ENCODE data around the gene GDPGP1.
"Not testable (repeated sequence)": the region's sequence is repeated elsewhere in the genome, so short reads cannot be mapped to it uniquely, and the experiment has no call there.

GDPGP1 gene

DNA sequence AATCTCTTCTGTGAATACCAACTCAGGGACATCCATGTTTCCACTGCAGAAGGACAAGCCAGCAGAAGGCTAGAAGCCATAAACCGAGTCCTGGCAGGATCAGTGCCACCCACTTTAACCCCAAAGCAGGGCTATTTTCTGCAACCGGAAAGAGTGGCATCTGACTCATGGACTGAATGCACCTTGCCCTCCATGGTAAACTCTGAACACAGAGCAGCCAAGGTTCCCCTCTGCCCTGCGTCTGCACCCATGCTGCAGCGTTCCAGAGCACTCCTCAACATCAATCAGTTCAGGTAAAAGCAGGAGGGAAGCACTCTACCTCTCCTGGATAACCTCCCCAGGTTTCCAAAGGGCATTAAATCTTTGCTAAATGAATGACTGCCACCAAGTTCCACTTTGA, 30.7 kb downstream of the GDPGP1 start:
- DNase-seq: no peak

DNA sequence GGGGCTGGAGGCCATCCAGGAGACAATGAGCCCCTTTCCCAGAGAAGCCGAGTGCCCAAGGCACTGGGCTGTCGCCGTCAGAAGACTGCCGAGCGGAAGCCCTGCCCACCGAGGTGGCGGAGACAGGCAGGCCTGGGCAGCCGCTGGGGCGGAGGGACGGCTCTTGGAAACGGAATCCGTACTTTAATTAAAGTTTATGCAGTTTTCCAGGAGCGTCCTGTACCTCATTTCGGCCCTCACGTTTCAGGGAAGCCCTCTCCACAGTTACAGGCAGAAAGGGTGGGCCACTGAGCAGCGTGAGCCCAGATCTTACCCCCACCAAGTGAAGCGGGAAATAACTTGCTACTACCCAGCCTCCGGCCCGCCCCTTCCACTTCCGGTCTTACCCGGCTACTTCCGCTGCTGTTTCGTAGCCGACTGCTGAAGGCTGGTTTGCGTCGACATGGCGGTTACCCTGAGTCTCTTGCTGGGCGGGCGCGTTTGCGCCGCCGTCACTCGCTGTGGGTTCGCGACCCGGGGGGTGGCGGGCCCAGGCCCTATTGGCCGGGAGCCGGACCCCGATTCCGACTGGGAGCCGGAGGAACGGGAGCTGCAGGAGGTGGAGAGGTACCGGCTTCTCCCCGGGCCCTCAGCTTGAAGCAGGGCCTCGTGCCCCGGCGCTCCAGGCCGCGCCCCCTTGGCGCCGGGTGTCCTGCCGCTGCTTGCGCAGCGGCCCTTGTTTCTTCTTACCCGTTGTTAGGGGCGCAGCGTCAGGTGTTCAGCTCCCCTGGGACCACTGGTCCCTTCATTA, 31.5 kb downstream of the GDPGP1 start, which contains the start of gene NGRN:
Gene NGRN, plus strand, starts transcription at position 402 of the 790 bp plus-strand sequence. Its CDS starts 41 bp downstream, at position 443.
- peak; percentile 81 to 93 for DNase-seq

DNA sequence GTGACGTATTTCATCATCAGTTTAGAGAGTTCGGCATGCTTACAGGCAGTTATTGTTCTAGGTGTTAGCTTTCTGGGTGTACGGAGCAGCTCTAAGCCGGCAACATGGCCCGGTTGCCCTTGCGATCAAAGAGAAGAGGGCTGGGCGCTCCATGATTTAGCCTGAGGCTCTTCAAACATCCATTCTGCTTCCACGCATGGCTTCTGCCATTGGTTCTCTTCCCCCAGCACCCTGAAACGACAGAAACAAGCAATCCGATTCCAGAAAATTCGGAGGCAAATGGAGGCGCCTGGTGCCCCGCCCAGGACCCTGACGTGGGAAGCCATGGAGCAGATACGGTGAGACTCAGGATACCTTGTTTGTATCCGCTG, 32.0 kb downstream of the GDPGP1 start:
- peak; percentile 63 to 67 for DNase-seq

DNA sequence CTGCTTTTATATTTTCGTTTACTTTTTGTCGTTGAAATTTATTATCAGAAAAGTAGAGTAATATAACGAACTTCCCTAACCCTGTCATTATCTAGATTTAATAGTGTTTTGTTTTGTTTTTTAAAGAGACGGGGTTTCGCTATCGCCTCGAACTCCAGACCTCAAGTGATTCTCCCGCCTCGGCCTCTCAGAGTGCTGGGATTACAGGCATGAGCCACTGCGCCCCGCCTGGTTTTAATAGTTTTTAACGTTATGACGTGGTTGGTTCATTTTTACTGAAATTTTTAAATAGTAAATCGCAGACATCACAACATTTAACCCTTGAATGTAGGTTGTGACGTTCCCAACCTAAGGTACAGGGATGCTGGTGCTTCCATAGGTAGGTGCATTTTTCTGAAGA, 32.5 kb downstream of the GDPGP1 start:
- DNase-seq: peak in 1 of 2 experiments; percentile 30

DNA sequence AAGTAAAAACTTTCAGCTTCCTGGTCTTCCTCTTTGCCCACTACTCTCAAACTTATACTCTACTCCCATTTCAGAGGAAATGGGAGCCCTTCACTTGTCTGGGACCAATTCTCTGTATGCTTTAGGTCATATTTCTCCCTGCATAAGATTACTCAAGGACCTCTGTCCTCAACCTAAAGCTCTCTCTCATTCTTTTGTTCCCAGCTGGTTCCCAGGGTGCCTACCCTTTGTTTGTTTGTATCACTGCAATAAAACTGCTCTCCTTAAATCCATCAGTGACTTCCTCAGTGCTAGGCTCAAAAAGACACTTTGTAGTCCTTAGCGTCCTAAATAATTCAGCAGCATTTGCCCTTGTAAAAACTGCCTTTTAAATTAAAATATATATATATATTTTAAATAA, 34.4 kb downstream of the GDPGP1 start:
- DNase-seq: no peak

DNA sequence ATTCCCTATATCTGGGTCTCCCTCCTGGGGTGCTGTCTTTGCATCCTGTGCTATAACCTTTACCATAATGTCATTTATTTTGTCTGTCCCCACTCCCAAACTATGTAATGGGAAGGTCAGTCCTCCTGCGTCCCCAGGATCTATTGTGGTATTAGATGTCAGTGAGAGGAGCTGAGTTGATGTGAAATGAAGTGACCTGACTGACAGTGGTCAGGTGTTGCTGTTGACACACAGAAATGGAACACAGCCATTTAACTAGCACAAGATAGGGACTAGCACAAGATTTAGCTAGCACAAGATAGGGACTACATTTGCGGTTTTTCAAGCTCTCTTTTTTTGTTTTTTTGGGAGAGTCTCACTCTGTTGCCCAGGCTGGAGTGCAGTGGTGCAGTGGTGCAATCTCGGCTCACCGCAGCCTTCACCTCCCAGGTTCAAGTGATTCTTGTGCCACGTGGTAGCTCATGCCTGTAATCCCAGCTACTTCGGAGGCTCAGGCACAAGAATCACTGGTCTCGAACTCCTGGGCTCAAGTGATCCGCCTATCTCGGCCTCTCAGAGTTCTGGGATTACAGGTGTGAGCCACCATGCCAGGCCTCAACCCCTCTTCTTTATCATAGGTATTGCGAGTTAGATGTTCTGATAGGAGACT, 36.6 kb downstream of the GDPGP1 start:
- DNase-seq: no peak

DNA sequence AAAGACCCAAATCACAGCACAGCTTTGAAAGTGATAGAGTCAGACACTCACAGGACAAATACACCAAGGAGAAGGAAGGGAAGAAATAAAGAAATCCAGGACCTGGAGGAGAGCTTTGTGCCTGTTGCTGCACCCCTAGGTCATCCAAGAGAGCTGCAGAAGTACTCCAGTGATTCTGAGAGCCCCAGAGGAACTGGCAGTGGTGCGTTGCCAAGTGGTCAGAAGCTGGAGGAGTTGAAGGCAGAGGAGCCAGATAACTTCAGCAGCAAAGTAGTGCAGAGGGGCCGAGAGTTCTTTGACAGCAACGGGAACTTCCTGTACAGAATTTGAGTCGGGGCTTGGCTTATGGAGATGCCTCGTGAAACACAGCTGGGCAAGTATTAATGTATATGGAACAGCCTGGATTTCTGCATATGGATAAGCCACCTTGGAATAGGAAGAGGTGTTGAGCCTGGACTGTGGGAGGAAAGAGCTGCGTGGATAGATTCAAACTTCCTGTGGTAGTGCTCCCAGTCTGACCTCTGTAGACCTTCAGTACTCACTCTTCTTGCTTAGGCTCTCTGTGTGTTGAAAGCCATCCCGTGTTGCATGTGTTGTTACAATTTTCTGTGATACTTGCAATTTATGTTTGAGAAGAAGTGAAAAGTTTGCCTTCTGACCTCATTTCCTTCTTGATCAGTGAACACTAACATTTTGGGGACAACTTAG, 37.6 kb downstream of the GDPGP1 start:
- DNase-seq: no peak

DNA sequence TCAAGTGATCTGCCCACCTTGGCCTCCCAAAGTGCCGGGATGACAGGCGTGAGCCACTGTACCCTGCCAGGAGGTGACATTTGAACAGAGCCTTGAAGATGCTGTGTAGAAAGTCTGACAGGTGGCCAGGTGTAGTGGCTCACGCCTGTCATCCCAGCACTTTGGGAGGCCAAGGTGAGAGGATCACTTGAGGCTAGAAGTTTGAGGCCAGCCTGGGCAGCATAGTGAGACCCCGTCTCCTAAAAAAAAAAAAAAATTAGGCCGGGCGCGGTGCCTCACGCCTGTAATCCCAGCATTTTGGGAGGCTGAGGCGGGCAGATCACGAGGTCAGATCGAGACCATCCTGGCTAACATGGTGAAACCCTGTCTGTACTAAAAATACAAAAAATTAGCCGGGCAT, 44.5 kb downstream of the GDPGP1 start:
- DNase-seq: not testable (repeated sequence)

DNA sequence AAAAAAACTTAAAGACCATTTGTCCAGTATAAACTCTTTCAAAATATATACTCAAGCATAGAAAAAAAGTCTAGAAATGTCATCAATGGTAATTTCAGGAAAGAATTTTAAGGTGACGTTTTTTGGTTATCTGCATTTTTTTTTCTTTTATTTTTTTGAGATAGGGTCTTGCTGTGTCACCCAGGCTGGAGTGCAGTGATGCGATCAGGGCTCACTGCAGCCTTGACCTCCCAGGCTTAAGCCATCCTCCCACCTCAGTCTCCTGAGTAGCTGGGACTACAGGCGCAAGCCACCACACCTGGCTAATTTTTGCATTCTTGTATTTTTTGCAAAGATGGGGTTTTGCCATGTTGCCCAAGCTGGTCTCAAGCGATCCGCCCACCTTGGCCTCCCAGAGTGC, 46.7 kb downstream of the GDPGP1 start:
- DNase-seq: not testable (repeated sequence)

DNA sequence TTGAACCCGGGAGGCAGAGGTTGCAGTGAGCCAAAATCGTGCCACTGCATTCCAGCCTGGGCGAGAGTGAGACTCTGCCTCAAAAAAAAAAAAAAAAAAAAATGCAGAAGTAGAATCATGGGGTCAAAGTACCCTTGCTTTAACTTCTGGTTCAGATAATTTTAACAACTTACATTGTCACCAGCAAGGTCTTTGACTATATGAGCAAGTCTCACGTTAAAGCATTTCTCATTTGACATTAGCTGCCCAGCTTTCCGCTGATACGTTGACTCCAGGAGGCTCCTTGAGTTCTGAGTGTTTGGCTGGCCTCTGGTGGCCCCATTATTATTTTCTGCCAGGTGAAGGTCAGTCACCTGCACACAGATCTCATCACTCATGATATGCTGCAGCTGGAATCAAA, 47.6 kb downstream of the GDPGP1 start:
- peak in 1 of 2 experiments; percentile 18 for DNase-seq

DNA sequence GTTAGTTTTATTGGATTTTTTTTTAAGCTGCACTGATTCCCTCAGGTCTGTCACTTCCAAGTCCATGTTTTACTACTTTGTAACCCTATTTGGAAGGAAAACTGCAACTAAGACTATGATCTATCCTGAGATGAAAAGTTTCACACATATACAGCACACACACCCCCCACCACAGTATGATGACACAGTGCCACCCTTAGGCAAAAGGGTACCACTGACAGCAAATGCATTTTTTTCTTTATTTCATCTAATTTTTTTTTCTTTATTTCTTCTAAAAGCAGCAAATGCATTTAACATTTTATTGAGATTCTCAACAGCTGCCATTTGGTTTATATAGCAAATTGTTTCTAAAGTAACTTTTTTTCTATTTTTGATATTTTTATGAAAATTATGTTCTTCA, 52.7 kb downstream of the GDPGP1 start:
- peak in 1 of 2 experiments; percentile 38 for DNase-seq

DNA sequence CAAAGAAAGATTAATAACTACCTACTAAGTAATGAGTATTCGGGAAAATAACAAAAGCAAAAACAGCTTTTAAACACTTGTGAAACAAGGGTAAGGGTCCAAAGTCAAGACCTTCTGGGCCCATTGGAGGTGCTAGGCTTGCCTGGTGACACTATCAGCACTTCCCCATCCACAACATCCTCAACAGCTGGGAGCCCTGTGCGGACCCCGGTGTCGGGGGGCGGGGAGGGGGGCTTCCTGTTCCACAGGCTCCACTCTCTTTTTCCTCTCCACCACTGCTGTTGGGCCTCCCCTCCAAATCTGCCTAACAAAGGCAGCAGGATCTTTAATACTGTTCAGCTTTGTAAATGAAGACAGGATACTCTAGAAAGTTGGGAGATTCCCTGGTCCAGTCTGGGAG, 53.1 kb downstream of the GDPGP1 start:
- no peak for DNase-seq

DNA sequence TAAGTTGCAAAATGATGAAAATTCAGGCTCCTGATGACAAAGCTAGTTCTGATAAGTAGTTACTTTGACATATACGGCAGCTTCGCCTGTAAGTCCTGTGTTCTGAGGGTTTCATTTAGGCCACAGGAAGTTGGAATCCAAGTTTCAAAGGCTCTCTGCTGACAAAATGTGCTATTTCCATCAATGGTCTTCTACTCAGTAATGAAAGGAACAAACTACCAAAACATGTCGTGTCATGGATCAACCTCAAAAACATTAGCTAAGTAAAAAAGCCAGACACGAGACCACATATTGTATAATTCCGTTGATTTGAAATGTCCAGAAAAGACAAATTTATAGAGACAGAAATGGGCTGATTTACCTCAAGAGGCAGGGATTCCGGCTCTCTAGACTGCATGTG, 53.9 kb downstream of the GDPGP1 start:
- no peak for DNase-seq

DNA sequence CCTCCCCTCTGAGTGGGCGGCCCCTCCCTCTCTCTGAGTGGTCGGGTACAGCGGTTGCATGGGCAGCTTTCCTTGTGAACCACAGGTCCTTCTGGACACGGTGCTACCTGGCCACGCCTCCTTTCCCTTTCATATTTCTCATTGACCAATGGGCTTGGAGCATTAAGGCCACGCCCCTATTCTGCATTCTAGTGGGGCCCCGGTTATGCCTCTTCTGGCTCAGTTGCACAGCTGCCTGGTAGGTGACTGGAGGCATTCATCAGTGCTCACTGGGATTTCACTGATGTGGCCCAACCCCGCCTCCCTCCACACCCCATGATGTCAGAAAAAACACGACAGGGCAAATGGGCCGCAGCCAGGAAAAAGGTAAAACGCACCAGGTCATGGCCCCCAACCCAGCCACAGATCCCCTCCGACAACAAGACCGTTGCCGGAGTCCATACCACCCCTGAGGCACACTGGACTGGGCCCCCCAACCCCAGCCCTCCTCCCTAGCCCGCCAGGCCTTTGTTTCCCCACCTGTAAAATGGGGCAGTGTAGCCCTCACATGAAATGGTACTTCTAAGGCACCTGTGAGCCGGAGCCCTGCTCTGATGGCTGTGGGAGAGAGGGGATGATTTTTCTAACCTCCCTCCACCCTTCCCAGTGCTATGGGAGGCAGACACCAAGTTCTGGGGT, 57.8 kb downstream of the GDPGP1 start:
- peak; percentile 21 to 62 for DNase-seq

DNA sequence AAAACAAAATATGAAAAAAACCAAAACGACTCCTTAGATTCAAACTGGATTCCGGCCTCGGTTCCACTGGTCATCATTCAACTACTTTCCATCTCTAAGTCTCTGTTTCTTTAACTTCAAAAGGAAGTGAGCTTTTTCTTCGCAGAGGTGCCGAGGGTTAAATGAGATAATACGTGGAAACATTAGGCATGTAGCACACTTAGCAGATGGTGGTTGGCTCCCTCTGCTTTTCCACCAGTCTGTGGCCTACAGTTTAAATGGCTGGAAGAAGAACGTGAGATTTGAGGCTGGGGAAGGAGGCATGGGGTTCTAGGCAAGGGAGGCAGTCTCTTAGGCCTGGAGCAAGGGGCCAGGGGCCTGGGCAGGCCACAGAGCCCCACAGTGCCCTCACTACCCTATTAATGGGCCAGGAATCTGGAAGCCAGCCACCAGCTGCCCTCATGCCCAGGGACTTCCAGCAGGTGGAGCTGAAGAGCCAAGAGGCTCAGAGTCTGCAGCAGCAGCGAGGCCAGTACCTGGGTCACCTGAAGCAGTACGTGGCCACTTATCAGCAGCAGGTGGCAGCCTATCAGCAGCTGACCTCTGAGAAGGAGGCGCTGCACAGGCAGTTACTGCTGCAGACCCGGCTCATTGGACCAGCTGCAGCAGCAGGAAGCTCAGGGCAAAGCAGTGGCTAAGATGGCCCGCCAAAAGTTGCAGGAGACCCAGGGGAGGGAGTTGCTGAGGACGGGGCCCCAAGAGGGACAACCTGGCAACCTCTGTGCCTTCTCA, 59.2 kb downstream of the GDPGP1 start:
- peak; percentile 88 to 94 for DNase-seq

DNA sequence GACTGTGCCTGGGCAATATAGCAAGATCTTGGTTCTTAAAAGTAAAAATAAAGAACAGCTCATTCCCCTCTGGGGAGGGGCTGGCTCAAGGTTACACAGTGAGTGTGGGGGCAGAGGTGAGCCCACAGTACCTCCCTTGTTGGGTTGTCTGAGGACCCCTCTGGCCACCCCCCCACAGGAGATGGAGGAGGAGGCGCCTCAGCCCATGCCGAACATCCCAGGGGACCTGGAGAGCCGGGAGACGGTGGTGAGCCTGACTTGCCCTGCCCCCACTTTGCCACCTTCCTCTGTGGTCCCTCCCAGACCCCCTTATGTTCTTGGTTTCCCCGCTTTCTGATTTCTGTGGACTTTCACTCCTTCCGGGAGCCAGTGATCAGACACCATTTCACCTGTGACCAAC, 60.1 kb downstream of the GDPGP1 start:
- DNase-seq: peak in 1 of 2 experiments; percentile 29

DNA sequence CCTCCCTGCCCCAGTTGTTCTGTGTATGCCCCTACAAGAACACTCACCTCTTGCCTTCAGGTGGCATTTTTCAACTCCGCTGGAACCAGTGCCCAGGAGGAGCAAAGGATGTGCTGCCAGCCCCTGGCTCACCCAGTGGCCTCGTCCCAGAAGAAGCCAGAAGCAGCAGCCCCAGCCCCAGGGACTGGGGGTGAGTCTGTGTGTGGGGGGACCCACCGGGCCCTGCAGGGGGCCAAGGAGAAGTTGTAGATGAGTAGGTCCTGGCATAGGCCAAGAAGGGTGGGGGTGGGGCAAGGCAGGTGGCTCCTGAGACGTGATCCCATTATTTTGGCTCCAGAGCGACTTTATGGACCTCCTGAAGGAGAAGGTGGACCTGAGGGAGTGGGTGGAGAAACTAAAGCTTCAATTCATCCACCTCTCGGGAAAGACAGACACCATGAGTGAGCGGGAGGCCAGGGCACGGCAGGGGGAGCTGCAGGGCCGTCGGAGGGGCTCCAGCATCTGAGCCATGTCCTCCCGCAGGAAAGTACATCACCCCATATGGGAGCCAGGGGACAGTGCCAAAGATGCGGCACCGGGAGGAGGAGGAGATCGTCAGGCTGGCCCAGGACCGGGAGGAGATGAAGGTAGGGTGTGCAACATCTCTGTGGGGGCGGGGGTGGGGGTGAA, 60.7 kb downstream of the GDPGP1 start:
- DNase-seq: peak in 1 of 2 experiments; percentile 43

DNA sequence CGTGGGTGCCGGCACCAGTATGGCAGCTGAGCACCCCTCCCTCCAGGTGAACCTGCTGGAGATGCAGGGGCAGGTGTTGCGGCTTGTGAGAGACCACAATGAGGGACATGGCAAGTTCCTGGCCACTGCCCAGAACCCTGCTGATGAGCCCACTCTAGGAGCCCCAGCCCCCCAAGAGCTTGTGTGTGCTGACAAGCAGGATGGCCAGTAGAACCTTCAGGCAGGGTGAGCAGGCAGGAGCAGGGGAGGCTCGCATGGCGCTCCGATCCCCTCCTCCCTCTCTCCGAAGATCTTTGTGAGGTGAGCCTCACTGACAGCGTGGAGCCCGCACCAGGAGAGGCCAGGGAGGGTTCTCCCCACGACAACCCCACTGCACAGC, 61.2 kb downstream of the GDPGP1 start:
- peak in 1 of 2 experiments; percentile 24 for DNase-seq
